HFF-Myc (cell line): ENCODE data around the gene MARVELD3.
"Not testable (repeated sequence)": the region's sequence is repeated elsewhere in the genome, so short reads cannot be mapped to it uniquely, and the experiment has no call there.

Experiments used
- DNase-seq: peaks from one replicate; pipeline ENCODE4 v3.0.0-alpha.2; 2011; ENCODE audit warnings: low read depth; ENCODE audit errors: extremely low read depth
- H3K4me3 ChIP-seq: replicated peaks from 2 replicates; pipeline ENCODE4 v1.5.1; 2011; ENCODE audit warnings: low read depth, mild to moderate bottlenecking, control low read depth, low read length
- CTCF ChIP-seq: IDR thresholded peaks from 2 replicates; pipeline ENCODE4 v1.5.1; 2012; ENCODE audit warnings: mild to moderate bottlenecking, low read depth, low read length, control low read depth; ENCODE audit errors: missing control alignments

Gene MARVELD3, protein sequence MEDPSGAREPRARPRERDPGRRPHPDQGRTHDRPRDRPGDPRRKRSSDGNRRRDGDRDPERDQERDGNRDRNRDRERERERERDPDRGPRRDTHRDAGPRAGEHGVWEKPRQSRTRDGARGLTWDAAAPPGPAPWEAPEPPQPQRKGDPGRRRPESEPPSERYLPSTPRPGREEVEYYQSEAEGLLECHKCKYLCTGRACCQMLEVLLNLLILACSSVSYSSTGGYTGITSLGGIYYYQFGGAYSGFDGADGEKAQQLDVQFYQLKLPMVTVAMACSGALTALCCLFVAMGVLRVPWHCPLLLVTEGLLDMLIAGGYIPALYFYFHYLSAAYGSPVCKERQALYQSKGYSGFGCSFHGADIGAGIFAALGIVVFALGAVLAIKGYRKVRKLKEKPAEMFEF

GRCh38 chr16:71626018-71626857 lies at the start of gene MARVELD3:
MARVELD3 (plus strand) TSS chr16:71626184; CDS start chr16:71626230, 46 bp downstream.
- TF ChIP-seq CTCF: no peak
- DNase-seq: no peak
- H3K4me3 ChIP-seq: peak within 1 kb of the TSS; percentile 32

DNA sequence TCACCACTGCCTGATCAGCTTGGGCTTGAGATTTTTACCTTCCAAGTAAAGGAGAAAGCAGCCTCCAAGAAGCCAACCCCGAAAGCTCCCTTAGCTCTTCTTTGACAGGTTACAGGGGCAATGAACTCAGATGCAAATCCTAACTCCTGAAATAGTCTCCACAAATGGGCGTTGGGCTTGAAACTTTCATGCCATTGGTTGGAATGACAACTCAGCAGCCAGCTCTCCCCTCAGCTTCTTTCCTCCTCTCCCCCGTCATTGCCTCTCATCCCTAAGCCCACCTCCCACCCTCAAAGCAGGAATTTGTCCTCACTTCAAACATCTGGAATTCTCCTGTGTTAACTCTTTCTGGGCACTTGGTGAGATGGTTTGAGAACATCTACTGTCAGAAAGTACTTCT lies 49.0 kb upstream of the MARVELD3 start, which contains the start of gene TAT:
Gene TAT (minus strand): TSS at position 122 of the 400 bp plus-strand sequence. CDS start 677 bp downstream, outside the sequence.
- TF ChIP-seq CTCF: no peak
- no peak within 1 kb of the TSS for H3K4me3 ChIP-seq
- no peak for DNase-seq

DNA sequence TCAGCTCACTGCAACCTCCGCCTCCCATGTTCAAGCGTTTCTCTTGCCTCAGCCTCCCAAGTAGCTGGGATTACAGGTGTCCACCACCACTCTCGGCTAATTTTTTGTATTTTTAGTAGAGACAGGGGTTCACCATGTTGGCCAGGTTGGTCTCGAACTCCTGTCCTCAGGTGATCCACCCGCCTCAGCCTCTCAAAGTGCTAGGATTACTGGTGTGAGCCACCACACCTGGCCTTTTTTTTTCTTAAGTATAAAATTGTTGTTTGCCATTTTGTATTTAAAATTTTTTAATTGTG lies 43.5 kb upstream of the MARVELD3 start:
- not testable (repeated sequence) for H3K4me3 ChIP-seq, DNase-seq

- DNase-seq: no peak
- H3K4me3 ChIP-seq: no peak overlapping the region
- TF ChIP-seq CTCF: no peak
Measured at GRCh38 chr16:71584543-71585317, 41.3 kb upstream of the MARVELD3 start.

- TF ChIP-seq CTCF: no peak
- DNase-seq: no peak
- H3K4me3 ChIP-seq: no peak overlapping the region
Measured at GRCh38 chr16:71585318-71585703, 40.7 kb upstream of the MARVELD3 start.

GRCh38 chr16:71589334-71589733 lies 36.6 kb upstream of the MARVELD3 start:
- not testable (repeated sequence) for H3K4me3 ChIP-seq, DNase-seq

DNA sequence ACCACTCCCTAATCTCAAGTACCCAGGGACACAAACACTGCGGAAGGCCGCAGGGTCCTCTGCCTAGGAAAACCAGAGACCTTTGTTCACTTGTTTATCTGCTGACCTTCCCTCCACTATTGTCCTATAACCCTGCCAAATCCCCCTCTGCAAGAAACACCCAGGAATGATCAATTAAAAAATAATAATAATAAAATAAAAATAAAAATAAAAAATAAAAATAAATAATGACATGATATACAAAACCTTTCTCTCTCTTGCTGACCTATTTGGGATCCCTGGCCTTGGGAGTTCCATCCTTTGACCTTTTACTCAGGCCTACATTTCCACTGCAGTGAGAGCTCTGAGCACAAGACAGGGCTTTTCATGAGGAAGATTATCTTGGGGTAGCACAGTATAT lies 35.9 kb upstream of the MARVELD3 start:
- not testable (repeated sequence) for H3K4me3 ChIP-seq, DNase-seq

DNA sequence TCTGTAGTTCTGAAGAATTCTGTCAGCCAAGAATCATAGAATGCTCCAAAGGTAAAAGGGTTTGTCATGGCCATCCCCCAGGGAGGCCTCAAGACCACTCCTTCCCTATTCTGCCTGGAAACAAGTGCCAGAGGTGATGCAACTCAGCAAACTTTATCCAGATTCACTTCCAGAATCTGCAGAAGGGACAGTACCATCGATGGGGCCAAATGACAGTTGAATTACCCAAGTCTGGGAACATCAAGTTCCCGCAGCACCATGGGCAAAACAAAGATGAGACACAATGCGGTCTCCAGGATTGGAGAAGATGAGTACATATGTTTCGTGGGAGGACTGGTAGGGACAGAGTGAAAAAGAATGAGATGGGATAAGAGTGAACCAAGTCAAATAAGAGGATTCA lies 35.4 kb upstream of the MARVELD3 start:
- H3K4me3 ChIP-seq: no peak overlapping the region
- no peak for TF ChIP-seq CTCF
- DNase-seq: no peak
